ENCODE results near the gene SYCE1L. TPM values are rescaled to one million over a fixed set of nuclear protein-coding genes. Genes with fewer than 3 reads are reported as not detected.

SYCE1L gene
- total RNA-seq, 1 donor from 2014 or later: 7.5 TPM

- no peak for DNase-seq (ENCODE audit: low spot score)
These were observed 51.2 kb downstream of the SYCE1L start for GRCh38 chr16:77250400-77250799.

Other genes with a start within 250 kb of the SYCE1L start
- 58.7 TPM for gene MON1B, start 8.2 kb upstream of the SYCE1L start, total RNA-seq
- not detected for gene ADAMTS18, start 235.6 kb downstream of the SYCE1L start, total RNA-seq